HG03097 (cell line): ENCODE data around the gene WNT1.

Experiments used
- ATAC-seq: cut with Tn5 transposase; IDR thresholded peaks from one replicate; pipeline ENCODE4 v1.9.1; 2021; ENCODE audit not compliant: unreplicated experiment, low FRiP score

WNT1 gene

DNA sequence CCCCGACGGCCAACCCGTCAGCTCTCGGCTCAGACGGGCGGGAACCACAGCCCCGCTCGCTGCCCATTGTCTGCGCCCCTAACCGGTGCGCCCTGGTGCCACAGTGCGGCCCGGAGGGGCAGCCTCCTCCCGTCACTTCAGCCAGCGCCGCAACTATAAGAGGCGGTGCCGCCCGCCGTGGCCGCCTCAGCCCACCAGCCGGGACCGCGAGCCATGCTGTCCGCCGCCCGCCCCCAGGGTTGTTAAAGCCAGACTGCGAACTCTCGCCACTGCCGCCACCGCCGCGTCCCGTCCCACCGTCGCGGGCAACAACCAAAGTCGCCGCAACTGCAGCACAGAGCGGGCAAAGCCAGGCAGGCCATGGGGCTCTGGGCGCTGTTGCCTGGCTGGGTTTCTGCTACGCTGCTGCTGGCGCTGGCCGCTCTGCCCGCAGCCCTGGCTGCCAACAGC is at the start of gene WNT1:
Gene WNT1, plus strand, starts transcription at position 32 of the 450 bp plus-strand sequence. Its CDS starts 329 bp downstream, at position 361.
- no peak for ATAC-seq

DNA sequence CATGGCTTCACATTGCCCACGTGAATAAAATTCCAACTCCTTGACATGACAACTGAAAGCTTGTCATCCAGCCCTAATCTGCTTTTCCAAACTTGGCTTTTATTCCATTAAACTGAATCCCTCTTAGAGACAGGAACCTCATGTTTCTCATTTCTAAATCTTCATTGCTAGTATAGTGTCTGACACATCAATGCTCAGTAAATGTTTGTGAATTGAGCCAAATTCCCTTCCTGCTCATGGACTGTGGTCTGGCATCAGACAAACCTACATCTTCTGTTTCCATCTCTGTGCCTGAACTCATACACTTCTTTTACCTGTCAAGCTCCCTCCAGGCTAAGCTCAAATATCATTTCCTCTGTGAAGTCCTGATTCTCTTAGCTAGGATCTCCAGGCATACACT is 48.6 kb upstream of the WNT1 start:
- ATAC-seq: no peak

DNA sequence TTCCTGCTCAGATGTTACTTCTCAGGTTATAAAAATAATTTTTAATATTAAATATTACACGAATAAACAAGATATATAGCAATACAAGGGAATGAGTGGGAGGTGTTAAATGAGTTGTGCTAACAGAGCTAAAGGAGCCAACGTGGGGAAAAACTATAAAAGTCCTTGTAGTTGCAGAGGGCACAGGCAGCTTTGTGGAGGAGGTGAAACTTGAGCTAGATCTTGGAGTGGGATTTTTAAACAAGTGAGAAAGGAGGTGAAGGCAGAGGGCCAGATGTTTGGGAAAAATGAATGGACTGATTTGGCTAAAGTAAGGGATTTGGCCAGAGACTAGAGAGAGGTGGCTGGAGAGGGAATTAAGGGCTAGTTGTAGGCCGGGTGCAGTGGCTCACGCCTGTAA is 47.6 kb upstream of the WNT1 start:
- ATAC-seq: no peak

DNA sequence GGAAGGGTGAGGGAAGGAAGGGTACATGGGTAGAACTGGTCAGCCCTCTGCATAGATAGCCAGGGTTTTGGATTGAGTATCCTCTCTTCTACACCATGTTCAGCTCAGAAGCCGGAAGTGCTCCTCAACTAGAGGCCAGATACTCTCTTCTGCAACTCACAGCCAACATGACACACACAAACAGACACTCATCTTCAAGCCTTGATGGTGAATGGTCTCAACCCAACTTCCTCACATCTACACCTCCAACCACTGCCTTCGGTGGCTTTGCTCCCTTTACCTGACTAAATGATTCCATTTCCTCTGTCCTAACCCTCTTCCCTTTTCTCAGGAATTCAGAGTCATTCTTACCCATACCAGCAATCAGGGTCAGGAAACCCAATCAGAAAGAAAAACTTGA is 45.2 kb upstream of the WNT1 start:
- ATAC-seq: no peak

DNA sequence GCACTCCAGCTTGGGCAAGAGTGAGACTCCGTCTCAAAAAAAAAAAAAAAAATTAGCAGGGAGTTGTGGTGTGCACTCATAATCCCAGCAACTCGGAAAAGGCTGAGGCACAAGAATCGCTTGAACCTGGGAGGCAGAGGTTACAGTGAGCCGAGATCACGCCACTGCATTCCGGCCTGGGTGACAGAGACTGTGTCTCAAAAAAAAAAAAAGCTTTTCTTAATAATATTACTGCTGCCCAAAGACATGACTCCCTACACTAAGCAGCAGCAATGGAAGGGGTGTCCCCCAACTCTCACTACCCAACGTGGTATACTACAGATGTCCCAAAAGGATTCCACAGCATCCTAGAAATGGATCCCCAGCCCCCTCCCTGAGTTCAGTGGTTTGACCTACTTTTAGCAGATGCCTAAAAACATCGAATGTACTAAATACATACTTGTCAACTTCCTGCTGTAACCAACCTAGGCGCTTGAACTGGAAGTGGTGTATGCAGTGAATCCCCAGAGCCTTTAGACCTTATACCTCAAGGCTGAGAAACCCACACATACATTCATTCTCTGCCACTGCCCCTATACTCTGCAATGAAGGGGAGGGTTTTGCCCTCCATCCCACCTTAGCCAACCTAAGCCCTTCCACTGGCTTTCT is 44.3 kb upstream of the WNT1 start:
- ATAC-seq: no peak

DNA sequence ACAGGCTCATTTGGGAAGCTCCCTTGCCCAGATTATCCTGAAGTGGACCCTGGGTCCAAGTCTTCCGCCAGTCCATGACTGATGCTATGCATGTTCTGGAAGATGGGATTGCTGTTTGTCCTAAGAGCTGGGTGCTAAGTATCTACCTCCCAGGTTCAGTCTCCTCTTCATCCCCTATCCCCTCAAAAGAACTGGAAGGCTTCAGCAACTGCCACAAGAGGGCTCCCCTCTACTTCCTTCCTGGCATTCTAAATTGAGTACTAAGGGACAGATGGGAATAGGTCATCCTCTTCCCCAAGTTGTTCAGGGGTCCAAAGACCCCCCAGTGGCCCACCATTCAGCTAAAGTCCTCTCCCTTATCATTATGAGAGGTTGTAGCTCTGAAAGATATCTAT is 43.8 kb upstream of the WNT1 start:
- no peak for ATAC-seq

DNA sequence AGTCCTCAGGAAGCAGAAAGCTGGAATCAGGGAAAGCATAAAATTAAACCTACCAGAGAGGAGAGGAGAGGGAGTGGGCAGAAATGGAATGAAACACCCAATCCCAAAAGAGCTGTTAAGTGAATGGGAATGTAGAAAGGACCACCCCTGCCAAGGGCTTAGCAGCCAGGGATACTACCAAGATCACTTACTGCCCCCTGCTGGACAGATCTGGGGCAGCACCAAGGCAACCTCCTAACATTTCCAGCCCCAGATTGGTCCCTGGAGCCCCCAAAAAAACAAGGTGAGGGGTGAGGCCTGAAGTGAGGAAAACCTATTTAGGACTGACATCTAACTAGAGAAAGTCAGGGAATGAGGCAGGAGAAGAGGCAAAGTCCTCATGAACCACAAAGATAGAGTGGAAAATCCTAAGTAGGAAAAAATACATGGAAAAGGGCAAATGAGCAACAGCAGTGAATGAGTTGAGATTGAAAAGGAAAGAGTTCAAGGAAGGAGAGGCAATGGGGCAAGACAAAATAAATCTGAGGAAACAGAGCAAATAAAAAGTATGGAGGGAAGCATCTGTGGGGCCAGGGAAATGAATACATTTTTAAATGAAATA is 41.6 kb upstream of the WNT1 start:
- no peak for ATAC-seq

DNA sequence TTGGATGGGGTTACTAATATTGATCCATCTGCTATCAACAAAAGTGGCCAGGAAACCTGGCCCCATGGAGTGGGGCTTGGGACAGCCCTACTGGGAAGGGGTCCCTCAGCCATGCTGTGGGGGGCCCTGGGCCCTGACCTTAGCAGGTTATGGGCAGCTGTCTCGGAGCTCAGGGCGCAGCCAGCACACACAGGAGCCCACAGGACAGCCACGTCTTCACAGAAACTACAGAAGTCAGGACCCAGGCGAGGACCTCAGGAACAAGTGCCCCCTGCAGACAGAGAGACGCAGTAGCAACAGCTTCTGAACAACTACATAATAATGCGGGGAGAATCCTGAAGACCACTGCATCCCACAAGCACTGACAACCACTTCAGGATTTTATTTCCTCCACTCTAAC is 41.0 kb upstream of the WNT1 start:
- no peak for ATAC-seq

DNA sequence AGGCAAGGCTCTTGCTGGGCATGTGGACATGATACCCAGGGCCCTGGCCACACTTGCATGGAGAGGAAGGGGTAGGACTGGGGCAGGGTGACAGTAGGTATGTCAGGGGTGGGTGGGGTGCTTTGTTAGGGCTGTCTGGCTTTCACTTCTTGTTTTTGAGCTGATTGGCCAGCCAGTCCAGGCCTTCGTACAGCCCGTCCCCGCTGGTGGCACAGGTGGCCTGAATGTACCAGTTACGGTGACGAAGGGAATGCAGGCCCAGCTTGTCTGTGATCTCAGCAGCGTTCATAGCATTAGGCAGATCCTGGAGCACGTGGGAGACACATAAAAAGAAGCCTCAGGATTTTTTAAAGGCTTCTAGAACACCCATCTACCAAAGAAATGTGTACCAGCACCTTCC is 39.3 kb upstream of the WNT1 start:
- ATAC-seq: no peak

DNA sequence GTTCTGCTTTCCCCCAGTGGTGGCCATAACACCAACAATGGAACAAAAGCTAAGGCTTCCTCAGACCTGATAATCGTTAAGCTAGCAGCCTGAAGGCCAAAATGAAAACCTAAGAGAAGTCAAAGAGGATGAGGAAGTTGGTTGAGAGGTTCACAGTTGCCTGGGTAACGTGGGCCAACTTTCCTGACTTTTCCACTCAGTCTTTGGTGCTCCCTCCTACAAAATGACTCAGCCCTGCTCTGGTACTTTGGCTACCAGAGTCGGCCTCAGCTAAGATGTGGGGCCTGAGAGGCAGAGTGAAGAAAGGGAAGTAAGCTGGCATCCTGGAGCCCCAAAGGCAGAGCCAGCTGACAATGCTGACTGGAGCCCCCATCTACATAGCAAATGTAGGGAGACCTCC is 37.9 kb upstream of the WNT1 start:
- ATAC-seq: no peak

DNA sequence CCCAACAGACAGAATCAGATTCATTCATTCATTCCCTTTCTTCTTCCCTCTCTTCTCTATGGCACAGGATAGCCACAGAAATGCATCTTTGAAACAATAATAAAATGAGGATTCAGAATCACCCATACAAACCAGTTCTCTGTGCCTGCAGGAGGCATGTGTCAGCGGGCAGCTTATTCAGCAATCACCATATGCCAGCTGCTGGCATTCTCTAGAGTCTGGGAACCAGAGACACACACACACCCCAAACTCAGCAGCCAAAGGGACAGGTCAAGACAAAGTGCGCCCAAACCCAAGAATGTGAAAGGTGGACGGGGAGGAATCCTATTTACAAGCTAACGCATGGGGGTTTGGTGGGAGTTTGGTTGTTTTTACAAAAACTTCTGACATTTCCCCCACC is 34.9 kb upstream of the WNT1 start:
- no peak for ATAC-seq

DNA sequence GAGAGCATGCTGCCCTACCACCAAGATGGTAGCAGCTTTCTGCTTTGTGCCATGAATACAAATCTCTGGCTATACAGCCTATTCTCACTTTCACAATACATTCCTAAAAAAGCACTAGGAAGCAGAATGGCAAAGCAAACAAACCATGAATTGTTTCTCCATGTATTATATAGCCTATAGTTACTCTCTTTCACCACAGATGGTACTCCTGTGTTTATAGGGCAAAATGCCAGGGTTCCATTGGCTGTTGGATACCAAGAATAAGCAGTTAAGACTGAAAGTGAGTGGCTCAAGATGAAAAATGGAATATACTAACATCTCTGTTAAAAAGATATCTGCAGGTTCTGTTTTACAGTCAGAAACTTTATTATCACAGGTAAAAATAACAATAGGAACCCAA is 31.9 kb upstream of the WNT1 start:
- ATAC-seq: no peak

DNA sequence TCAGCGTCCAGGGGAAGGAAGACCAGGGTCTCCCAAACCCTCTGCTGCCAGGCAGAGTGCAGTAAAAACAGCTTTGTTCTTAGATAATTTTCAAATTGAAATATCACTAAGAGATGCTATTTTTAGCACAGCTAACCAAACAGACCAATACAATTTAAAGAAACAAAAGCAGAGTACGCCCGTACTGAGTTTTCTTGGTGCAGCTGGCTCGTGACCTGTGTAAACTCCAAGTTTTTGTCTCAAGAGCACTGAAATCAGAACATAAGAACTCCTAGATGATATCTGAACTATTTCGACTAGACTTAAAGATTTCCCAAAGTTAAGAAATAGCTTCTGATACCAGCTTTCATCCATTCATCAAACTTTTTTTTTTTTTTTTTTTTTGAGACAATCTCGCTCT is 31.2 kb upstream of the WNT1 start:
- no peak for ATAC-seq

DNA sequence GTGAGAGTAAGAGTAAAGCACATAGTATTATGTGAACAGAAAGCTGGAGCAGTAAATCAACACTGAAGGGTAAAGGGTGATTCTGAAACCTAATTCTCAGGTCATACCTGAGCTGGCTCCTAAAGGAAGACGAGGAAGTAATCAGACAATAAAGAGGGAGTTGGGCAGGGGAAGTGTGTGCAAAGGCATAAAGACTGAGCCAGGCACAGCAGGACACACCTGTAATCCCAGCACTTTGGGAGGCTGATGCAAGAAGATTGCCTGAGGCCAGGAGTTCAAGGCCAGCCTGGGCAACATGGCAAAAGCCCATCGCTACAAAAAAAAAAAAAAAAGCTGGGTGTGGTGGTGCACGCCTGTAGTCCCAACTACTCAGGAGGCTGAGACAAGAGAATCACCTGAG is 30.4 kb upstream of the WNT1 start:
- no peak for ATAC-seq

DNA sequence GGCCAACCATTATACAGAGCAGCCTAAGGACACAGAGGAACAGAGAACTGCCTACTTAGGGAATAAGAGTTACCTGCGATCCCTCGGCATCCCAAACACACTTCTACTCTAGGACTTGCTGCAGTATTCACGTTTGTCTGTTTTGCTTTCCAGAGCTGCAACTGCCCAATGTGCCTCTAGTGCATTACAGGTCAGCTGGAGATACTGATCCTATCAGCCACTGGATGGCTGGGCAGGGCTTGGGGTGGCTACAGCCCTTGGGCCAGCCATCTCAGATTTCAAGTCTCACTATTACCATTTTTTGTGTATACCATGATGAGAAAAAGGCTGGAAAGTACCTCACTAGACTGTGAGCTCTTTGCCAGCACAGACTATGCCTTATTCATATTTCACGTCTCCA is 25.4 kb upstream of the WNT1 start:
- ATAC-seq: no peak

DNA sequence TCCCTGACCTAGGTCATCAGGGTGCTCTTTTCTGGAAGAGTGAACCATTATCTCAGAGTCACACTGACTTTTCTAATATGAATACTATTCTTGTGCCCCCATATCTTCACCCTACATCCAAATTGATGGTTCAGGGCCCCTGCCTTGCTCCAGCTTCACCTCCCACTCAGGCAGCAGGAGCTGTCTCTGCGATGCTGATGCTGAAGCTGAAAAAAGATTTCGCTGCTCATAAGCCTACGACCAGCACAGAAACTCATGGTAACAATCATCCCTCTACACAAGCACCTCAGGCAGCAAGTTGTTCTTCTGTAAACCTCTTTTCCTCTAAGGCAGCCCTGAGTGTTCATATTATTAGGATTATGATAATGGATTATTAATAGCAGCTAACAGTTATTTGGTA is 24.1 kb upstream of the WNT1 start:
- ATAC-seq: no peak

DNA sequence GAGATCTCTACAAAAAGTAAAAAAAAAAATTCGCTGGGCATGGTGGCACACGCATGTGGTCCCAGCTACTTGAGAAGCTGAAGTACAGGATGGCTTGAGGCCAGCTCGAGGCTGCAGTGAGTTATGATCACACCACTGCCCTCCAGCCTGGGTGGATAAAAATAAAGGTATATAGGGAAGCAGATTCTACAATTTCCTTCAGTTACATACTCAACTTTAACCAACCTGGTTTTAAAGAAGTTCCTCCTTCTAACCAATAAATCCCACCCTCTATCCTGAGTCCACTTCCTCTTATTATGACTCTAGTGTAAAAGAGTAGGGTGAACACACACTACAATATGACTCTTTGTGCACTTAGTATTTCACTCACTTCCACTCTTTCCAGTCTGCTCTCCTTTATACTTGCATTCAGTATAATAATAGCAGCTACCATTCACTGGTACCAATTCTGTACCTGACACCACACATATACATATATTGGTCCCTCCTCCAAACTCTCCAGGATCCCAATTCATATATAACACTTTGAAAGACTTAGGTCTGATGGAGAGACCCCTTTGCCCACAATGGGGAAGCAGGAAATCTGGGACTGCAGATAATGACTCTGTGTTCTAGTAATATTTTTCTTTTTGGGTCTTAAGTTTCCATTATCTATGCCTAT is 23.2 kb upstream of the WNT1 start:
- no peak for ATAC-seq

DNA sequence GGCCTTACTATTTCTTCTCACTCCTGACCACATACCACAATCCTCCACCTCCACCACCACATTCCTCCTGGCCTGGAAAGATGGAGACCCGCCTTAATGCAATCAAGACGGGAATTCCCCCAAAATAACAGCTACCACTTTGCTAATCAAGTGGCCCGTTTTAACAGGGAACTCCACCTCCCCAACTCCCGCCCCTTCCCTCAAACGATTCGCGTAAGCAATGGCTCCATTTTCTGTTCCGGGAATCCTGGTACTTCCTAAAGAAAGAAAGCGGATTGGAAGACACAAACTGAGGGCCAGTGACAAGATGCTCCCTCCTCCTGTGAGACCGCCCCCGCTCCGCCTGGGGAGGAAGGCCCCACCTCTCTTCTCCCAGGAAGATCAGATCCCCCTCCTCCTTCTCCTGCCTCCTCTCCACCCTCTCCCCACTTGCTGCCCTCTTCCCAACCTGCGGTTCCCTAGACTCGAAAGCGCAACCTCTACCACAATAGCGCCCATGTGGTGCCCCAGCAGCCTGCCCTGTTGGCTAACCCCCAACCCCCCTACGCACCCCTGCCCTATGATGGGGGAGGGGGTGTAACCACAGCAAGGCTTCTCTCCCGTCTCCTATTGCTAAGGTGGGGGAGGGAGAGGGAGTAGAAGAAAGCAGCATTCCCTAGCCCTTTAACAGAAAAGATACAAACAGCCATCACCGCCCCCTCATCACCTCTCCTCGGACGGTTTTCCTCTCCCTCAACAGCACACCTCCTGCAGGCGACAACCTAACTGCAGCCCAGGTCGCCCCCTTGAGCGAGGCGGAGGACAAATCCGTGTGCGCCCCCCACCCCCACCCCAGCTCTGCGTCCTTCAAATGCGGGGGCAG is 21.6 kb upstream of the WNT1 start:
- no peak for ATAC-seq

DNA sequence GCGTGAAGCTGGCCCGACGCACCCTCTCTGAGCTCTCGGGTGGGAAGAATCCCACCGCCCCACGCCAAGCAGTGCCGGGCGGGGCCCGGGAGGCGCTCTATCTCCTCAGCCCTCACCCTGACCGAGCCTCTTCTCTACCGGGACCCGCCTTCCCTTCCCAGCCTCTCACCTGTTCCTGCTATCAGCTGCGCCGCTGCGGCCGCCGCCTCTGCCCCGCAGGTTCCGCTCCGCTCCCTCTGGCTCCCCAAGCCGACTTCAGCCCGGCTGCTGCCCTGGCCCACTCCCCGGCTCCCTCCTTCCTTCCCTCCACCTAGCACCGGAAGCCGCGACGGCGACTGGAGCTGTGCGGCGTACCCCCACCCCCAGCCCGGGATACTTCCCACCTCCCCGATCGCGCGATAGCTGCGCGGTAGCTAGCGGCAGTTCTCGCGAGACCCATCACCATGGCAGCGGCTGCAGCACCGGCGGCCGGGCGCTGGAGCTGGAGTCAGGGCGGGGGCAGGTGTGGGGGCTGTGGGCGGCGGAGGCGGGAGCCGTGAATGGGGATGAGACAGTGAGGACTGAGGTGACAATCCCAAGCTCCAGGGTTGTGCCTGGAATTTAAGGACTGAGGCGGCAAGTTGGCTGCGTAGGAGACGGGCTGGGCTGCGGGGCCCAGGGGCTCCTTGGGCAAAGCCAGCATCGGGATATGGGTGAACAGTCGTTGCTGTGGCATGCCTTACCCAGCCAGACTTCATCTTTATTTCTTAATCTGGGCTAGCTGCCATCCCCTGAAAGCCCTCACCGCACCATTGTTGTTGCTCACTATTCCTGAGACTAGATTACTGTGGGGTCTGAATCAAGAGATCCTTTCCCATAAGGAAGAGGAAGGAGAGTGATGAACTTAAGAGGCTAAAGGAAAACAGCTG is 20.7 kb upstream of the WNT1 start, which contains the start of gene ARF3:
Gene ARF3, minus strand, starts transcription at position 347 of the 908 bp plus-strand sequence. CDS start 16,392 bp downstream, outside the sequence.
- ATAC-seq: peak; percentile 75

DNA sequence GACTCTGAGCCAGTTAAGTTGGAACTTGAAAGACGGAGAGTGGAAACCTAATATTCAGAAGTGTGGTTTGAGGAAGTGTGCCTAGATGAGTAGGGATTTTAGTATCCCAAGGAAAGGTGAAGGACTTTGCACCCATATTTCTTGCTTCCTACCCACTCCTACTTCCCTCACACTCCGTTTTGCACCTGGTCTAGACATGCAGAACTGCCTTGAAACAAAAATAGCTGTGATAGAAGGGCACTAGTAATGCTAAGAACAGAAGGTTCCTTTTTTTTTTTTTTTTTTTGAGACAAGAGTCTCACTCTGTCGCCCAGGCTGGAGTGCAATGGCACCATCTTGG is 20.1 kb upstream of the WNT1 start:
- no peak for ATAC-seq
